NCI-H82 treated with DMSO at 0.1 percent for 48 hours (cell line): Measurements from ENCODE around the gene DNM3.
A peak's percentile ranks its signal among the peaks of the same experiment; 100 is the strongest.

Experiments used
- DNase-seq: peaks from one replicate; lab custom pipeline; 2025; ENCODE audit not compliant: unreplicated experiment; lab: John Stamatoyannopoulos, UW

The DNM3 gene

GRCh38 chr1:172442843-172443565 is 601.7 kb downstream of the DNM3 start:
- no peak for DNase-seq

GRCh38 chr1:172443666-172444453 is 602.6 kb downstream of the DNM3 start, which contains the start of gene PIGC:
Gene PIGC (minus strand): TSS chr1:172444069. CDS start chr1:172442622, 1,447 bp downstream.
- DNase-seq: peak; percentile 85

GRCh38 chr1:172446547-172446946 is 605.2 kb downstream of the DNM3 start:
- no peak for DNase-seq

GRCh38 chr1:172447641-172448040 is 606.3 kb downstream of the DNM3 start:
- DNase-seq: no peak

GRCh38 chr1:172448995-172449584 is 607.8 kb downstream of the DNM3 start:
- no peak for DNase-seq

GRCh38 chr1:172449585-172450523 is 608.6 kb downstream of the DNM3 start:
- peak; percentile 13 for DNase-seq

GRCh38 chr1:172450524-172450885 is 609.2 kb downstream of the DNM3 start:
- DNase-seq: no peak

GRCh38 chr1:172451002-172451443 is 609.7 kb downstream of the DNM3 start:
- DNase-seq: no peak

- DNase-seq: no peak
Measured at GRCh38 chr1:172452536-172453152, 611.3 kb downstream of the DNM3 start.

GRCh38 chr1:172453153-172453545 is 611.9 kb downstream of the DNM3 start:
- no peak for DNase-seq

GRCh38 chr1:172453607-172454006 is 612.3 kb downstream of the DNM3 start:
- no peak for DNase-seq

- no peak for DNase-seq
Measured at GRCh38 chr1:172455451-172455850, 614.2 kb downstream of the DNM3 start.

- no peak for DNase-seq
Measured at GRCh38 chr1:172456344-172456769, 615.1 kb downstream of the DNM3 start.

- no peak for DNase-seq
Measured at GRCh38 chr1:172457479-172458130, 616.3 kb downstream of the DNM3 start.

GRCh38 chr1:172460177-172460576 is 618.9 kb downstream of the DNM3 start:
- no peak for DNase-seq

GRCh38 chr1:172460887-172461315 is 619.6 kb downstream of the DNM3 start:
- no peak for DNase-seq
